T-helper 22 cell (primary cell): Measurements from ENCODE around the gene KIAA1217.
A peak's percentile ranks its signal among the peaks of the same experiment; 100 is the strongest.

Experiments used
- DNase-seq: peaks from one replicate; pipeline ENCODE4 v3.0.0-alpha.2; 2020; ENCODE audit warnings: low read depth

Gene KIAA1217

DNA sequence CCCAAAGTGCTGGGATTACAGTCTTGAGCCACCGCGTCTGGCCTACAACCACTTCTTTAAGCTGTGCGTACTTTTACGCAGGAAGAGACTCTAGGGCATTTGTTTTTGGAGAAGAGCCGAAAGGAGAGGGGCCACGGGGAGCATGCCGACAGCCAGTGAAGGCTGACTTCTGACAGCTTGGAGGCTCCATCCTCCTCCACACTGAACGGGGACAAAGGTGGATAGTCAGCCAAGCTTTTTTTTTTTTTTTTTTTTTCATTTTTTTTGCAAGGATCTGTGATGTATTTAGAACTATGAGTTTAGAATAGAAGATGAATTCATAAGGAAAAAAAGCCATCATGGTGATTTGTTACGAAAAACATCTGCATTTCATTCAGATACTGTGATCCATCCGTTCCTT lies 293.1 kb downstream of the KIAA1217 start:
- DNase-seq = no peak

DNA sequence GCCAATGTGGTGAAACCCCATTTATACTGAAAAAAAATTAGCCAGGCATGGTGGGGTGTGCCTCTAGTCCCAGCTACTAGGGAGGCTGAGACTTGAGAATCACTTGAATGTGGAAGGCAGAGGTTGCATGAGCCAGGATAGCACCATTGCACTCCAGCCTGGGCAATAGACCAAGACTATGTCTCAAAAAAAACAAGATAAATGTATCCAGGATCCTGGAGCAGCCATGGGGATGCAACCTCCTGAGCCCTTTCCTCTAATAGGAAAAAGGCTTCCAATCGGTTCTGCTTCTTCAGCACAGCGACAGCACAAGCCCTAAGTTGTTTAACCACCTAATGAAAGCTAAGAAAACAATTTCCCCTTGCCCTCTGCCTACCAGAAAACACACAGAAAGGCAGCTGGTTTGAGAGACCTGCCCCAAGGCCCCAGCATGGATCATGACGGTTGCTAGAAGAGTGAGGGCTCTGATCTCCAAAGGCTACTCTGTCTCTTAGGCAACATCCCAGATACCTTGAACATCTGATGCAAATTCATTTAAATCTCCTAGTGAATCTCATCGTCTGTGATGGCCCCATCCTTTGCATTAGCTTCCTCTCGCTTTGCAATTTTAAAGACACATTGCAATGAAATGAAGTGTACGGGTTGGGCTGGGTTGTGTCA lies 294.0 kb downstream of the KIAA1217 start:
- DNase-seq = no peak

DNA sequence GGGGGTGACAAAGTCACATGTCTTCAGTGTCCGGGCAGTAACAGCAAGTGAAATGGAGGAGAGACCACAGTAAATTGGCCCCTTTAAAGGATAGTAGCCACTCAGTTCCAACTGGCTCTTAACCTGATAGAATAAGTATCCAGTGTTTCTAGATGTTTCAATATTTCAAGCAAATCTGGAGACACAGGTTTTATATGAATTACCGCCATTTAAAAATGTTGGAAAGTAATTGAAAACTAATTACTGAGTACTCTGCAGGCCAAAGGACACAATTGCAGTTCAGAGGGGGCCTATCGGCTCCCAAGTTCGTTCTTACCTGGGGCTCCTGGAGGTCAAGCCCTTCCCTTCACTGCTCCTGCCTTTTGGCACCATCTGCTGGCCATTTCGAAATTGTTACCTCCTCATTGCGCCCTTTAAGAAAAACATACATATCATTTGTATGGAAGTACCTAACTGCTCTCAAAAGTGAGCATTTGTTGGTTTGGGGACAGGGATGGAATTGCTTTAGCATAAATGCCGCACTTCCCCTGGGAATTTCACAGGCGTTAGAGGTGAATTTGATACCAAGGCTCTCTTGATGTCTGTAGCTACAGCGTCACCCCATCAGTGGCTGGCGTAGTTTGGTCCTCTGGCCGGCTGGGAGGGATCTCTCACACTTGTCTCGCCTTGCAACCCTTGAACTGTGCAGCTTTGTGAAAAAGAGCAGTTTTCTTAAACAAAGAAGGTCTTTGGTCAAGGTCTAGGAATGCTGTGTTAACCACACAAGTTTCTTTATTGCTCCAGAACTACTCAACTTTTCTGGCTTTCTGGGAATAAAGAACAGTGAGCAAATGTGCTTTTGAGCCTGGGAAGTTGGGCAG lies 294.8 kb downstream of the KIAA1217 start:
- DNase-seq = no peak

- DNase-seq = no peak
Observed at GRCh38 chr10:24505759-24506158, 296.8 kb downstream of the KIAA1217 start.

DNA sequence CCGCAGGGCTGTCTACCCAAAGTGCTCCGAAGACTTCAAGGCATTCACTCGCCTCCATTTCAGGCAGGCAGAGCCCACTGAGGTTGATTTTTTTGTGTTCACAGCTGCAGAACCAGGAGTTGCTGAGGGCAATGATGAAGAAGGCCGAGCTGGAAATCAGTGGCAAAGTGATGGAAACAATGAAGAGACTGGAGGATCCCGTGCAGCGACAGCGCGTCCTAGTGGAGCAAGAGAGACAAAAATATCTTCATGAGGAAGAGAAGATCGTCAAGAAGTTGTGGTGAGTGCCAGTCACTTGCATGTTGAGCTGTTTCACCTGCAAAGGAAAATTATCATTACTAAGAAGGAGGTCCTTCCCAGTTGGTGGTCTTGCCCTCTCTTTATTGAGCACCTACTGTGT lies 304.2 kb downstream of the KIAA1217 start:
- DNase-seq = no peak

- DNase-seq = no peak
Observed at GRCh38 chr10:24515481-24515880, 306.5 kb downstream of the KIAA1217 start.

DNA sequence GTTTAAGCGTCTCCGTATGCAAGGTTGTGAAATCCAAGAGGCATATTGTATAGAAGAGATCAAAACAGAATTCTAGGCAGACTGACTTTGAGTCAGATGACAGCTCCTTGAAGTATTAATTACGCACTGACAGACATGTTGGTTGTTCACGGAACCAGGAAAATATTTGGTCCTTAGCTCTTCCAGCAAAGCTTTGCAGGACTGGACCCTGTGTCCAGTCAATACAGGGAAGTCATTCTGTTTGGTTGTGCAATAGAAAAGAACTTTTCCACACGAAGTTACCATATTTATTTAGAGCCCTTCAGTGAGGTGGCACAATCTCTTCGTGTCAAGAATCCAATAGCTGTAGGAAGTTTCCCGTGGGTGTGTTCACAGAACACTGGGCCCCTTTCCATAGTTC lies 309.5 kb downstream of the KIAA1217 start:
- DNase-seq = no peak

DNA sequence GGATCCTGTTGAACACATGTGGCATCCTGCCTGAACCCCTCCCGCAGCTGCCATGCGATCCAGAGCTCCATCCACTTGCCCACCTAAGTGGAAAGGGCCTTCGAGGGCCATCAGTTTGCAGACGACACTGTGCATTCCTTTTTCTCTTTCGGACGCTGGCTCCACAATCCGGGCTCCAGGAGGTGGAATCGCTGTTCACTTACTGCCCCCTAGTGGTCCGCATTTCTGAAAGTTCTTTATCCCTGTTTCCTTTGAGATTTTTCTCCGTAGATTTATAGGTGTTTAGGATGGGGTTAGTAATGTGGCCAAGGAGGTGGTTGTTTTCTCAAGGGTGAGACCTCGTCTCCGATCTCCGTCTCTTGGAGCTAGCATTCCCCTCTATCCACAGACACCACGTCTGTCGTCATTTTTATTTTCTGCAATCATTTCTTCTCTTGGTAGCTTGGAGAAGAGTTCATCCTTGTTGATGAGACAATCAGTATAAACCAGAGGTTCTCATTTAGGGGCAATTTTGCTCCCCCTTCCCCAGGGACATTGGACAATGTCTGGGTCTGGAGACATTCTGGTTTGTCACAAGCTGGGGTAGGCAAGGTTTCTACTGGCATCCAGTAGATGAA lies 310.2 kb downstream of the KIAA1217 start:
- no peak for DNase-seq

GRCh38 chr10:24519950-24520349 lies 311.0 kb downstream of the KIAA1217 start:
- DNase-seq = peak; percentile 19

- DNase-seq = no peak
Observed at GRCh38 chr10:24524314-24524713, 315.4 kb downstream of the KIAA1217 start.

DNA sequence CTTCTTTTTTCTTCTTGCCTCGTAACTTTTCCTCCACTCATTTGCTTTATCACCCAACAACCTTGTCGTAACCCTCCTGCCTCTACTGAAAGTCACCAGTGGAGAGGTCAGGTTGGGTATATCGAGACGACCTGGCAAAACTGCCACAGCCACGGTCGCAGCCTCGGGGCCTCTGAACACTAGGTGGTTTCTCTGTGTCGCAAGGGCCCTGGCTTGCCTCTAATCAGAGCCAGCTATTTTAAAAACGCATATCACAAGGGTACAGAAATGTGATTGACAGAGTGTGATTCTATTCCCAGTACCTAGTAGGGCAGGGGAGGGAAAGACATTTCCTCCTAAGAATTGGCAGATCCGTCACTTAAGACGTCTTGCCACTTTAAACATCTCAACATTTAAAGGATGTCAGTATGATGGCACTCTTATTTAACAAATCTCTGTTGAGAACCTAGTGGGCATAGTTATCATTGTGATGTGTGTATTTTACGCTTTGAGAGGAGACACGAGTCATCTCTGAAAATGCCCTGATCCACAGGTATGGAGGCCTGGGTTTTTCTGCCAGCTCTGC lies 317.2 kb downstream of the KIAA1217 start:
- no peak for DNase-seq

GRCh38 chr10:24528946-24529345 lies 320.0 kb downstream of the KIAA1217 start:
- DNase-seq = no peak

- DNase-seq = no peak
Observed at GRCh38 chr10:24531439-24531838, 322.5 kb downstream of the KIAA1217 start.

DNA sequence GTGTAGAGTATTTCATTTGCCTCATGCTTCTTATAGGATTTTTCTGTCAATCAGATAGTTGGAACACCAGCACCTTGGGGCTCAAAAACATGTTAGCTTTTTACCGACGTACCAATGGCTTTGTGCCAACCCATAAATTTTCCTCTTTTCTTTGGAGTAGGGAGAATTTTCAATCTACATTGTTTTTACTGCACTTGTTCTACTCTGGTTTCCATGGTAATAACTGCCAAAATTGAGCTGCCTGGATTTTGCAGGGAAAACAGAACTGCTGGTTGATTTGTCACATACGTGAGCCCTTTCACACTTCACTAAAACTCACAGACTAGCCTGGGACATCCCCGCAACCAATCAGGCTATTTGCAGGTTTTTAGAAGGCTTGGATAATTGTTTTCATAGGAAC lies 325.0 kb downstream of the KIAA1217 start:
- DNase-seq = no peak

GRCh38 chr10:24536636-24537035 lies 327.7 kb downstream of the KIAA1217 start:
- DNase-seq = no peak

DNA sequence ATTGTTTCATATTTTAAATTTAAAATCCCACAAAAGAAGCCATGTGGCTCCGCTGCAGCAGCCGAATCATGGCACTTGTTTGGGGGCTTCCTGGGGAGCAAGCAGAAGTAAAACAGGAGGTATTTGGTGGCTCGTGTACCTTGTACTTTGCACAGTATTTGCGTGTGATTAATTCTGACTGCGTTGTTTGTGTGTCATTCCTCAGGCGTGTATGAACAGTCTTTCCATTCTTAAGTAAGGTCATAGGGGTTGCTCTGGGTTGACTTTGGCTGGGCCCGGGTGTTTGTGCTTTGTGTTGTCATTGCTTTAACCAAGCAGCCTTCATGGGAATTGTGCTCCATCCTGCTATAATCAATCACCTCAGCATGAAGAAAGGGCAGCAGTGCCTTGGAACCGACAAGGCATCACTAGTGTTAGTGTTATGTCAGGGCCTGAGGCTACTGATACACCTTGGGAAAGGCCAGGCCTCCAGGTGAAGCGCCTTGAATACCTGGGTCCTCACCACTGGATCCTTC lies 332.4 kb downstream of the KIAA1217 start:
- DNase-seq = no peak

DNA sequence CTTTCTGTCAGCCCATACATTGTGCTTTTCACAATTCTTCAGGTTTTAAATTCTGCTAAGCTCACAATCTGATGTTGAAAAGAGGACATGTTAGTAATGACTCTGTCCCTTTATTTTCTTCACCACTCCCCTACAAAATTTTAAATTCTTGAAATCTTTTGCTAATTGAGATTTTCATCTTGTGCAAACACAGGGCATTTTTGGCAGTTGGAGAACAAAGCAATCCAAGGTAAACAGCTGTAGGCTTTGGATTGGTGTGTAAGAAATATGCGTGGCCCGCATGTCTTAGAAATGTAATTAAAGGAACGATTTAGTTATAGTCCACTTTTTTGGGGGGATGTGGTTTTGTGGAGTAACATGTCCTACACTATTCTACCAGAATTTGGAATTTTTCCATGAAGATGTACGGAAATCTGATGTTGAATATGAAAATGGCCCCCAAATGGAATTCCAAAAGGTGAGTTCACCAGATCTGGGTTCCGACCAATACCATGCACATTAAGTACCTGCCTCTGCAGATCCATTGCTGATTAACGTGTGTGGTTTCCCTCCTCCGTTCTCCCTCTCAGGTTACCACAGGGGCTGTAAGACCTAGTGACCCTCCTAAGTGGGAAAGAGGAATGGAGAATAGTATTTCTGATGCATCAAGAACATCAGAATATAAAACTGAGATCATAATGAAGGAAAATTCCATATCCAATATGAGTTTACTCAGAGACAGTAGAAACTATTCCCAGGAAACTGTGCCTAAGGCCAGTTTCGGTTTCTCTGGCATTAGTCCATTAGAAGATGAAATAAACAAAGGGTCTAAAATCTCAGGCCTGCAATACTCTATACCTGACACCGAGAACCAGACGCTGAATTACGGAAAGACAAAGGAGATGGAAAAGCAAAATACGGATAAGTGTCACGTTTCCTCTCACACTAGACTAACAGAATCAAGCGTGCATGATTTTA lies 333.7 kb downstream of the KIAA1217 start:
- no peak for DNase-seq

- DNase-seq = no peak
Observed at GRCh38 chr10:24544776-24545175, 335.8 kb downstream of the KIAA1217 start.

GRCh38 chr10:24545585-24545984 lies 336.6 kb downstream of the KIAA1217 start:
- DNase-seq = no peak

GRCh38 chr10:24550680-24551079 lies 341.7 kb downstream of the KIAA1217 start:
- DNase-seq = no peak

- no peak for DNase-seq
Observed at GRCh38 chr10:24551161-24551560, 342.2 kb downstream of the KIAA1217 start.
